B cell (primary cell): ENCODE results near the gene FYN. TPM values are rescaled to one million over a fixed set of nuclear protein-coding genes. Genes with fewer than 3 reads are reported as not detected.
A peak's percentile ranks its signal among the peaks of the same experiment; 100 is the strongest.

Experiments
- ATAC-seq: fragments of 200-7000 bp; cut with Tn5 transposase; one replicate; pipeline ENCODE4 v1.10.0; 2021; ENCODE audit warnings: low read depth, mild to moderate bottlenecking, moderate number of reproducible peaks, moderate library complexity
- CTCF ChIA-PET: fragments of 350-600 bp; sonication (Branson Sonifier 250); formaldehyde crosslinking; loops from one replicate; lab custom pipeline; 2021; ENCODE audit warnings: antibody characterized with exemption, inconsistent platforms; lab: Charles Lee
- POLR2A ChIA-PET: fragments of 350-600 bp; sonication (Branson Sonifier 250); formaldehyde crosslinking; loops from one replicate; lab custom pipeline; 2021; ENCODE audit warnings: antibody characterized with exemption; lab: Charles Lee
- DNase-seq: peaks from one replicate; pipeline ENCODE4 v3.0.0; 2013
- H2AFZ ChIP-seq: 2 replicates; pipeline ENCODE4 v1.6.1; 2012; ENCODE audit warnings: mild to moderate bottlenecking, low read depth, low read length; ENCODE audit not compliant: insufficient read depth, poor library complexity, severe bottlenecking
- H3K27ac ChIP-seq, 2 donors: 1 replicate in 1 of 2; 2 replicates in 1 of 2; pipeline ENCODE4 v1.5.1; 2012 to 2013; ENCODE audit warnings: low read length in 2 of 2, mild to moderate bottlenecking in 2 of 2, moderate library complexity in 1 of 2
- H3K27me3 ChIP-seq, 4 experiments: fragments of 200-600 bp in 1 of 4; sonication (generic) in 1 of 4; replicated peaks in 1 of 4; 1 replicate in 2 of 4; 2 replicates in 2 of 4; pipeline versions ENCODE4 v1.6.1 to v1.7.0; 2013 to 2016; ENCODE audit warnings: low read length in 3 of 4, mild to moderate bottlenecking in 2 of 4, mixed read lengths in 1 of 4, moderate library complexity in 1 of 4; ENCODE audit not compliant: insufficient read depth in 4 of 4, control insufficient read depth in 3 of 4; ENCODE audit errors: control extremely low read depth in 1 of 4
- H3K36me3 ChIP-seq, 2 experiments: replicated peaks in 1 of 2; 1 replicate in 1 of 2; 2 replicates in 1 of 2; pipeline versions ENCODE4 v1.6.1 to v1.7.1; 2013; ENCODE audit warnings: low read length in 1 of 2; ENCODE audit not compliant: insufficient read depth in 2 of 2, control insufficient read depth in 1 of 2; ENCODE audit errors: control extremely low read depth in 1 of 2, extremely low read depth in 1 of 2
- H3K4me1 ChIP-seq, 2 donors: fragments of 200-600 bp in 1 of 2; sonication (generic) in 1 of 2; 1 replicate in 1 of 2; 2 replicates in 1 of 2; pipeline versions ENCODE4 v1.5.1 to v1.6.1; 2013 to 2017; ENCODE audit warnings: low read length in 2 of 2; ENCODE audit not compliant: control insufficient read depth in 2 of 2, insufficient read depth in 2 of 2
- H3K4me2 ChIP-seq: replicated peaks from 2 replicates; pipeline ENCODE3; 2012; ENCODE audit warnings: mild to moderate bottlenecking, low read depth, low read length; ENCODE audit not compliant: poor library complexity, severe bottlenecking
- H3K4me3 ChIP-seq, 5 experiments: fragments of 200-600 bp in 1 of 5; sonication (generic) in 1 of 5; 1 replicate in 3 of 5; 2 replicates in 2 of 5; pipeline versions ENCODE4 v1.5.1 to v1.7.0; 2011 to 2016; ENCODE audit warnings: low read length in 4 of 5, mild to moderate bottlenecking in 4 of 5, low read depth in 2 of 5, control low read depth in 1 of 5, moderate library complexity in 1 of 5; ENCODE audit not compliant: insufficient read depth in 1 of 5; ENCODE audit errors: control extremely low read depth in 1 of 5, extremely low read depth in 1 of 5
- H3K79me2 ChIP-seq: fragments of 200-600 bp; sonication (generic); one replicate; pipeline ENCODE4 v1.6.0; 2016; ENCODE audit warnings: low read length; ENCODE audit not compliant: control insufficient read depth, insufficient read depth
- H3K9ac ChIP-seq: fragments of 200-600 bp; sonication (generic); 2 replicates; pipeline ENCODE4 v1.6.1; 2017; ENCODE audit warnings: mild to moderate bottlenecking, low read length, moderate library complexity
- H3K9me3 ChIP-seq, 3 donors: one replicate each; pipeline versions ENCODE4 v1.6.1 to v1.7.1; 2013; ENCODE audit warnings: low read length in 2 of 3; ENCODE audit not compliant: control insufficient read depth in 2 of 3, insufficient read depth in 1 of 3; ENCODE audit errors: control extremely low read depth in 1 of 3
- H4K20me1 ChIP-seq: 2 replicates; pipeline ENCODE4 v1.6.0; 2012; ENCODE audit warnings: mild to moderate bottlenecking, low read length; ENCODE audit not compliant: insufficient read depth, control insufficient read depth, poor library complexity, severe bottlenecking
- H3K27ac Mint-ChIP-seq: one replicate; pipeline ENCODE4 v1.8.0; 2021; ENCODE audit warnings: mixed read lengths
- H3K27me3 Mint-ChIP-seq: one replicate; pipeline ENCODE4 v1.8.0; 2021; ENCODE audit warnings: mixed read lengths
- H3K4me1 Mint-ChIP-seq: one replicate; pipeline ENCODE4 v1.8.0; 2021; ENCODE audit warnings: mixed read lengths
- H3K4me3 Mint-ChIP-seq: one replicate; pipeline ENCODE4 v1.8.0; 2021; ENCODE audit warnings: mixed read lengths
- H3K9me3 Mint-ChIP-seq: one replicate; pipeline ENCODE4 v1.8.0; 2022; ENCODE audit warnings: mixed read lengths; ENCODE audit not compliant: insufficient read depth
- CTCF ChIP-seq: fragments of 200-600 bp; IDR thresholded peaks from one replicate; pipeline ENCODE4 v1.8.0; 2022; ENCODE audit warnings: antibody characterized with exemption, mild to moderate bottlenecking
- EZH2 ChIP-seq: IDR thresholded peaks from 2 replicates; pipeline ENCODE4 v1.6.1; 2012; ENCODE audit warnings: borderline replicate concordance, low read depth, mild to moderate bottlenecking, moderate library complexity, low read length; ENCODE audit not compliant: insufficient read depth, poor library complexity, severe bottlenecking
- WGBS: methylation state at CpG from one replicate; pipeline ENCODE4 v1.1.5; 2013; ENCODE audit warnings: missing lambda C conversion rate; ENCODE audit not compliant: insufficient coverage; 5-methylcytosine and 5-hydroxymethylcytosine counted together
- intact Hi-C: fragments of 100-400 bp; cut with micrococcal nuclease; formaldehyde crosslinking; loops from one replicate; pipeline ENCODE4 v1.10.0; 2022
- polyA plus RNA-seq: library from polyadenylated mRNA; depleted of rRNA; stranded (reverse); fragments of >200 nt; gene quantifications from 2 replicates; pipeline ENCODE4 v1.2.3, GENCODE V29; 2012
- total RNA-seq, 2 donors: library from RNA; stranded (reverse); fragments of 120-200 nt in 1 of 2; gene quantifications; 1 replicate in 1 of 2; 2 replicates in 1 of 2; pipeline versions ENCODE4 v1.2.3 to v1.2.4, GENCODE V29; 2013 to 2022

Gene FYN
- total and polyA plus RNA-seq, 2 donors (not counting 1 experiment from before 2014, with no cell fraction given) = 54.1 to 94.0 TPM

- 95% methylated on average over 2 of the region's 7 CpGs for WGBS
- no peak overlapping the region for H2AFZ ChIP-seq
- Mint-ChIP-seq H3K27me3 (no peaks in the 10 kb centered on the region), H3K4me3 (no peak overlapping the region), H3K9me3 (no peaks in the 10 kb centered on the region), H3K27ac (peak overlapping the region; percentile 7), H3K4me1 (peaks cover 17% of the 10 kb centered on the region)
- no peak overlapping the region for H3K4me2 ChIP-seq
- intact Hi-C loops = no loop called here
- CTCF ChIA-PET = interaction anchor here (1.0 kb wide), 1 partner anchor 55 kb away, joined by 3 read pairs; no protein-coding TSS in a partner anchor
- no peak for DNase-seq
- peaks cover 0 to 5% of the 10 kb centered on the region in 2 donors for H3K4me1 ChIP-seq
- no peak for ATAC-seq
- H3K9ac ChIP-seq = no peak overlapping the region
- H3K4me3 ChIP-seq = no peak overlapping the region
- POLR2A ChIA-PET = no interaction called here
- no peaks in the 10 kb centered on the region for H3K36me3 ChIP-seq
- peaks cover 89% of the 10 kb centered on the region for H3K79me2 ChIP-seq
- no peaks in the 10 kb centered on the region for H3K27me3 ChIP-seq
- TF ChIP-seq EZH2 (no peak), CTCF (no peak)
- H3K9me3 ChIP-seq = no peaks in the 10 kb centered on the region
- H4K20me1 ChIP-seq = peaks cover 50% of the 10 kb centered on the region
- H3K27ac ChIP-seq = no peak overlapping the region
Measured at GRCh38 chr6:111861431-111861885, 11.8 kb downstream of the FYN start.

GRCh38 chr6:111858347-111858746 lies 14.9 kb downstream of the FYN start:
- H3K4me1 Mint-ChIP-seq = peaks cover 12% of the 10 kb centered on the region

More at GRCh38 chr6:111858347-111858746, 14.9 kb downstream of the FYN start:
- Histone ChIP-seq H3K79me2 (peaks cover 79% of the 10 kb centered on the region), H3K27ac (no peak overlapping the region), H3K36me3 (no peaks in the 10 kb centered on the region), H3K9ac (no peak overlapping the region), H3K4me3 (no peak overlapping the region), H3K4me1 (peaks cover 0 to 5% of the 10 kb centered on the region in 2 donors), H3K4me2 (no peak overlapping the region), H3K9me3 (no peaks in the 10 kb centered on the region), H4K20me1 (peaks cover 40% of the 10 kb centered on the region), H2AFZ (no peak overlapping the region), H3K27me3 (no peaks in the 10 kb centered on the region)
- intact Hi-C loops = no loop called here
- Mint-ChIP-seq H3K27ac (no peak overlapping the region), H3K4me3 (no peak overlapping the region), H3K27me3 (no peaks in the 10 kb centered on the region), H3K9me3 (no peaks in the 10 kb centered on the region)
- DNase-seq (no peak), ATAC-seq (no peak)
- 80% methylated on average over 2 of the region's 3 CpGs for whole genome bisulfite sequencing
- CTCF ChIA-PET = no interaction called here
- no peak for TF ChIP-seq CTCF
- no peak for TF ChIP-seq EZH2
- POLR2A ChIA-PET = interaction anchor here (1.1 kb wide), 1 partner anchor 14 kb away, joined by 3 read pairs; no protein-coding TSS in a partner anchor
